IMR-90 (cell line): ENCODE data around the gene PRSS12. TPM values are rescaled to one million over a fixed set of nuclear protein-coding genes. Genes with fewer than 3 reads are reported as not detected.

Experiments
- ATAC-seq: fragments of 200-7000 bp; cut with Tn5 transposase; 2 replicates; pipeline ENCODE4 v1.9.1; 2020; ENCODE audit warnings: low read depth, mild to moderate bottlenecking, moderate library complexity
- BruUV-seq: library from RNA; stranded (reverse); fragments of 400-500 nt; replicated peaks from 2 replicates; lab custom pipeline; 2021; lab: Mats Ljungman, UMichigan
- CTCF ChIA-PET: fragments of 300-600 bp; formaldehyde crosslinking; extraction: SDS; loops from one replicate; lab custom pipeline; 2021; ENCODE audit warnings: antibody characterized with exemption; lab: Yijun Ruan, JAX
- POLR2A ChIA-PET: fragments of 300-600 bp; sonication (Branson Sonifier 250); formaldehyde crosslinking; loops from one replicate; lab custom pipeline; 2022; ENCODE audit warnings: antibody characterized with exemption; ENCODE audit not compliant: unreplicated experiment; lab: Charles Lee
- DNase-seq: peaks from one replicate; pipeline ENCODE4 v3.0.0; 2013
- H2AFZ ChIP-seq: replicated peaks from 2 replicates; pipeline ENCODE3; 2013; ENCODE audit warnings: low read length, mild to moderate bottlenecking; ENCODE audit not compliant: poor library complexity
- H2AK5ac ChIP-seq: 2 replicates; pipeline ENCODE4 v1.6.1; 2013; ENCODE audit warnings: low read depth, low read length, inconsistent platforms
- H2AK9ac ChIP-seq: replicated peaks from 2 replicates; pipeline ENCODE3; 2013; ENCODE audit warnings: mild to moderate bottlenecking, low read depth, low read length, moderate library complexity; ENCODE audit not compliant: poor library complexity
- H2BK120ac ChIP-seq: 2 replicates; pipeline ENCODE4 v1.6.1; 2013; ENCODE audit warnings: low read depth, low read length, inconsistent platforms
- H2BK15ac ChIP-seq: 3 replicates; pipeline ENCODE4 v1.6.1; 2013; ENCODE audit warnings: low read depth, low read length, inconsistent platforms
- H2BK20ac ChIP-seq: 2 replicates; pipeline ENCODE4 v1.6.1; 2013; ENCODE audit warnings: low read depth, mild to moderate bottlenecking, inconsistent platforms, low read length, moderate library complexity
- H2BK5ac ChIP-seq: 2 replicates; pipeline ENCODE4 v1.6.1; 2013; ENCODE audit warnings: mild to moderate bottlenecking, low read depth, low read length, inconsistent platforms; ENCODE audit not compliant: poor library complexity, severe bottlenecking
- H3K14ac ChIP-seq: replicated peaks from 2 replicates; pipeline ENCODE4 v1.6.1; 2013; ENCODE audit warnings: low read depth, low read length, inconsistent platforms
- H3K18ac ChIP-seq: 2 replicates; pipeline ENCODE4 v1.6.1; 2013; ENCODE audit warnings: low read depth, low read length, control low read depth
- H3K23ac ChIP-seq: 2 replicates; pipeline ENCODE4 v1.6.1; 2013; ENCODE audit warnings: low read depth, low read length, inconsistent platforms
- H3K27ac ChIP-seq: 2 replicates; pipeline ENCODE4 v1.5.1; 2013; ENCODE audit warnings: mild to moderate bottlenecking, control low read depth, low read length; ENCODE audit not compliant: insufficient read depth
- H3K27me3 ChIP-seq: 2 replicates; pipeline ENCODE4 v1.6.1; 2013; ENCODE audit warnings: low read length; ENCODE audit not compliant: control insufficient read depth, insufficient read depth
- H3K36me3 ChIP-seq: 2 replicates; pipeline ENCODE4 v1.6.1; 2013; ENCODE audit warnings: low read length, mixed read lengths; ENCODE audit not compliant: control insufficient read depth, insufficient read depth
- H3K4ac ChIP-seq: 2 replicates; pipeline ENCODE4 v1.6.1; 2013; ENCODE audit warnings: low read depth, low read length, inconsistent platforms
- H3K4me1 ChIP-seq: 2 replicates; pipeline ENCODE4 v1.6.1; 2013; ENCODE audit warnings: low read length, mixed read lengths; ENCODE audit not compliant: control insufficient read depth, insufficient read depth
- H3K4me2 ChIP-seq: 2 replicates; pipeline ENCODE4 v1.6.1; 2013; ENCODE audit warnings: low read depth, mild to moderate bottlenecking, control low read depth, low read length, moderate library complexity
- H3K4me3 ChIP-seq: 2 replicates; pipeline ENCODE4 v1.5.1; 2013; ENCODE audit warnings: low read depth, mild to moderate bottlenecking, control low read depth, low read length, moderate library complexity; ENCODE audit not compliant: insufficient read depth
- H3K56ac ChIP-seq: 2 replicates; pipeline ENCODE4 v1.6.1; 2013; ENCODE audit warnings: low read length, inconsistent platforms; ENCODE audit not compliant: insufficient read depth; ENCODE audit errors: extremely low read depth
- H3K79me1 ChIP-seq, 2 experiments: 2 replicates each; pipeline ENCODE4 v1.6.1; 2013; ENCODE audit warnings: low read length in 2 of 2, inconsistent platforms in 1 of 2, low read depth in 1 of 2
- H3K9ac ChIP-seq: 2 replicates; pipeline ENCODE4 v1.6.1; 2013; ENCODE audit warnings: low read depth, low read length, control low read depth
- H3K9me1 ChIP-seq: 2 replicates; pipeline ENCODE4 v1.6.1; 2013; ENCODE audit warnings: low read length, inconsistent platforms; ENCODE audit not compliant: insufficient read depth
- H3K9me3 ChIP-seq: 2 replicates; pipeline ENCODE4 v1.6.1; 2013; ENCODE audit warnings: low read length; ENCODE audit not compliant: control insufficient read depth, insufficient read depth
- H4K20me1 ChIP-seq: 2 replicates; pipeline ENCODE4 v1.6.1; 2013; ENCODE audit warnings: low read length, inconsistent platforms; ENCODE audit not compliant: insufficient read depth
- H4K5ac ChIP-seq: 2 replicates; pipeline ENCODE4 v1.6.1; 2013; ENCODE audit warnings: mild to moderate bottlenecking, low read depth, low read length, control low read depth
- H4K8ac ChIP-seq, 2 experiments: 2 replicates each; pipeline ENCODE4 v1.6.1; 2013; ENCODE audit warnings: low read depth in 2 of 2, low read length in 2 of 2, control low read depth in 1 of 2, inconsistent platforms in 1 of 2
- H4K91ac ChIP-seq: 2 replicates; pipeline ENCODE4 v1.6.1; 2013; ENCODE audit warnings: low read depth, low read length, inconsistent platforms; ENCODE audit not compliant: insufficient read depth
- BHLHE40 ChIP-seq: fragments of 150-350 bp; IDR thresholded peaks from 2 replicates; pipeline ENCODE4 v1.6.1; 2016; ENCODE audit warnings: mild to moderate bottlenecking, low read depth, low read length
- CEBPB ChIP-seq: IDR thresholded peaks from 2 replicates; pipeline ENCODE4 v1.6.1; 2012; ENCODE audit warnings: low read depth, low read length, improper control_type of control experiment
- CHD1 ChIP-seq: IDR thresholded peaks from 2 replicates; pipeline ENCODE4 v1.6.1; 2012; ENCODE audit warnings: low read depth, low read length, improper control_type of control experiment
- FOS ChIP-seq: fragments of 150-350 bp; IDR thresholded peaks from 2 replicates; pipeline ENCODE4 v1.6.1; 2016; ENCODE audit warnings: low read depth, low read length
- MAFK ChIP-seq: IDR thresholded peaks from 2 replicates; pipeline ENCODE4 v1.6.1; 2012; ENCODE audit warnings: low read depth, low read length, improper control_type of control experiment
- MAZ ChIP-seq: IDR thresholded peaks from 2 replicates; pipeline ENCODE4 v1.6.1; 2012; ENCODE audit warnings: low read depth, mild to moderate bottlenecking, low read length, improper control_type of control experiment, moderate library complexity, borderline replicate concordance
- MXI1 ChIP-seq: IDR thresholded peaks from 2 replicates; pipeline ENCODE4 v1.6.1; 2012; ENCODE audit warnings: low read depth, mild to moderate bottlenecking, low read length, moderate library complexity, borderline replicate concordance
- NFE2L2 ChIP-seq: fragments of 150-350 bp; IDR thresholded peaks from 2 replicates; pipeline ENCODE4 v1.6.1; 2016; ENCODE audit warnings: low read depth, mild to moderate bottlenecking, low read length
- POLR2A ChIP-seq: IDR thresholded peaks from 2 replicates; pipeline ENCODE4 v1.6.1; 2012; ENCODE audit warnings: mild to moderate bottlenecking, low read depth, low read length
- RAD21 ChIP-seq: IDR thresholded peaks from 2 replicates; pipeline ENCODE4 v1.6.1; 2012; ENCODE audit warnings: low read length, improper control_type of control experiment
- RCOR1 ChIP-seq: IDR thresholded peaks from 2 replicates; pipeline ENCODE4 v1.6.1; 2012; ENCODE audit warnings: mild to moderate bottlenecking, low read length, improper control_type of control experiment; ENCODE audit not compliant: insufficient replicate concordance
- RFX5 ChIP-seq: IDR thresholded peaks from 2 replicates; pipeline ENCODE4 v1.8.0; 2012; ENCODE audit warnings: low read depth, mild to moderate bottlenecking, low read length, moderate library complexity
- SMC3 ChIP-seq: fragments of 150-350 bp; IDR thresholded peaks from 2 replicates; pipeline ENCODE4 v1.6.1; 2016; ENCODE audit warnings: low read depth, mild to moderate bottlenecking, antibody characterized with exemption, low read length, moderate library complexity
- WGBS, 2 experiments: methylation state at CpG; one replicate each; pipeline versions ENCODE4 v1.1.5 to v1.1.7; 2013; ENCODE audit warnings: missing lambda C conversion rate in 2 of 2; ENCODE audit not compliant: insufficient read length in 1 of 2; ENCODE audit errors: extremely low coverage in 2 of 2; 5-methylcytosine and 5-hydroxymethylcytosine counted together
- dilution Hi-C: fragments of 300-500 bp; cut with HindIII; formaldehyde crosslinking; loops from one replicate; pipeline ENCODE4 v1.14.3; 2018; ENCODE audit warnings: low sequenced_read_pairs; ENCODE audit not compliant: unreplicated experiment
- in situ Hi-C: fragments of 300-500 bp; cut with MboI; formaldehyde crosslinking; loops from 3 replicates; pipeline ENCODE4 v1.14.3; 2019; ENCODE audit warnings: low sequenced_read_pairs, inconsistent platforms, mixed read lengths
- intact Hi-C: fragments of 100-400 bp; cut with micrococcal nuclease; formaldehyde crosslinking; loops from 2 replicates; pipeline ENCODE4 v1.10.0; 2022
- polyA plus RNA-seq, 3 experiments: library from polyadenylated mRNA; depleted of rRNA; stranded (reverse); fragments of >200 nt; gene quantifications; 2 replicates each; pipeline ENCODE4 v1.2.3, GENCODE V29; 2012; ENCODE audit warnings: low replicate concordance in 1 of 3
- total RNA-seq: library from RNA; depleted of rRNA; stranded (reverse); fragments of >200 nt; gene quantifications from 2 replicates; pipeline ENCODE4 v1.2.3, GENCODE V29; 2012
- TF ChIP-seq, protein P1 (sequence below): fragments of 150-350 bp; IDR thresholded peaks from 2 replicates; pipeline ENCODE4 v1.6.1; 2017; ENCODE audit warnings: mild to moderate bottlenecking, antibody characterized with exemption, low read length, low read depth
- TF ChIP-seq, protein P2 (sequence below): conservative IDR thresholded peaks from 2 replicates; pipeline ENCODE4 v1.5.1; 2012; ENCODE audit warnings: mild to moderate bottlenecking, low read depth, low read length, improper control_type of control experiment
- TF ChIP-seq, protein P3 (sequence below): fragments of 150-350 bp; IDR thresholded peaks from 2 replicates; pipeline ENCODE4 v1.6.1; 2016; ENCODE audit warnings: low read depth, mild to moderate bottlenecking, low read length, moderate library complexity, borderline replicate concordance

PRSS12 gene
- total and polyA plus RNA-seq, 2 of the 4 experiments (the other 2 are of a cell fraction), result 51.1 to 71.5 TPM

DNA sequence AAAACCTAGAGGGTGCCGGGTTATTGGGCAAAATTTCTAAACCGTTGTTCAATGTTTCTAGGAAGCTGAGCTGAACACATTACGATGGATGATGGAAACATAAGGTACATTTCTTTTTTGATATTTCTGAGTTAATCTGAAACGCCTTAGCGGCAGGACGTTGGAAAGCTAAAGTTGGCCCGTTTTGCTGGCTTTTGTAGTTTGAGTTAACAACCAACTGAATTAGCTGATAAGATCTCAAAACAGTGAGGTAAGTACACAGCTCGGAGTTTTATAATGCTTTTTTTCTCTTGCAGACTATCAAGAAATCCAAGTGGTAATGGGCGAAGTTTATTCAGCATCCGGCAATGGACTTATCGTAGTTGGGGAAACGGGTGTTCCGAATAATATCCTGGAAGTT, 73.5 kb downstream of the PRSS12 start:
- peak overlapping the region; percentile 31; the same call in 1 of the 2 replicates for H2BK120ac ChIP-seq
- H3K79me1 ChIP-seq, result peaks cover 11 to 16% of the 10 kb centered on the region in 2 experiments; a peak in 3 of 4 replicates
- H2BK20ac ChIP-seq, result no peak overlapping the region
- H3K4me2 ChIP-seq, result peak overlapping the region; percentile 61
- H2AK9ac ChIP-seq, result no peak overlapping the region
- H3K23ac ChIP-seq, result peak overlapping the region; percentile 91
- H3K9me1 ChIP-seq, result no peaks in the 10 kb centered on the region
- H3K56ac ChIP-seq, result peak overlapping the region; percentile 86
- peak overlapping the region; percentile 71 for H3K27ac ChIP-seq
- H2BK15ac ChIP-seq, result no peak overlapping the region
- peak overlapping the region; percentile 80; the same call in 1 of the 2 replicates for H3K18ac ChIP-seq
- in situ Hi-C loops, result loop anchor here (25.0 kb wide), 1 partner anchor 233 kb away; no protein-coding TSS in a partner anchor
- H4K8ac ChIP-seq, result peak overlapping the region; percentile 83 to 90
- H3K4ac ChIP-seq, result peak overlapping the region; percentile 90; the same call in 1 of the 2 replicates
- DNase-seq (no peak), ATAC-seq (no peak)
- H3K9me3 ChIP-seq, result no peaks in the 10 kb centered on the region
- WGBS, 2 experiments, result no CpG with 5 or more reads among the region's 13 CpGs
- intact Hi-C loops, result loop anchor here (2.0 kb wide), 1 partner anchor 1145 kb away; no protein-coding TSS in a partner anchor
- peak overlapping the region; percentile 80; the same call in 1 of the 2 replicates for H4K5ac ChIP-seq
- no peaks in the 10 kb centered on the region for H3K27me3 ChIP-seq
- no TSS peak for BruUV-seq
- peaks cover 7% of the 10 kb centered on the region for H3K36me3 ChIP-seq
- peak overlapping the region; percentile 92 for H3K9ac ChIP-seq
- peaks cover 10% of the 10 kb centered on the region for H3K4me1 ChIP-seq
- peak overlapping the region; percentile 94 for H3K14ac ChIP-seq
- dilution Hi-C loops, result no loop called here
- H3K4me3 ChIP-seq, result peak overlapping the region; percentile 72
- POLR2A ChIA-PET, result no interaction called here
- H4K91ac ChIP-seq, result peak overlapping the region; percentile 89
- peak overlapping the region; percentile 86; the same call in 1 of the 2 replicates for H2AK5ac ChIP-seq
- H4K20me1 ChIP-seq, result peaks cover 14% of the 10 kb centered on the region; the same call in 1 of the 2 replicates
- no peak for TF ChIP-seq FOS
- no peak for TF ChIP-seq POLR2A
- TF ChIP-seq RAD21, result no peak
- TF ChIP-seq BHLHE40, result no peak
- no peak for TF ChIP-seq SMC3
- TF ChIP-seq MAFK, result no peak
- TF ChIP-seq, protein P1, sequence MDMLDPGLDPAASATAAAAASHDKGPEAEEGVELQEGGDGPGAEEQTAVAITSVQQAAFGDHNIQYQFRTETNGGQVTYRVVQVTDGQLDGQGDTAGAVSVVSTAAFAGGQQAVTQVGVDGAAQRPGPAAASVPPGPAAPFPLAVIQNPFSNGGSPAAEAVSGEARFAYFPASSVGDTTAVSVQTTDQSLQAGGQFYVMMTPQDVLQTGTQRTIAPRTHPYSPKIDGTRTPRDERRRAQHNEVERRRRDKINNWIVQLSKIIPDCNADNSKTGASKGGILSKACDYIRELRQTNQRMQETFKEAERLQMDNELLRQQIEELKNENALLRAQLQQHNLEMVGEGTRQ, result no peak
- TF ChIP-seq RCOR1, result no peak
- TF ChIP-seq CEBPB, result no peak
- no peak for TF ChIP-seq MXI1
- no peak for TF ChIP-seq NFE2L2
- TF ChIP-seq MAZ, result no peak
- TF ChIP-seq, protein P2, sequence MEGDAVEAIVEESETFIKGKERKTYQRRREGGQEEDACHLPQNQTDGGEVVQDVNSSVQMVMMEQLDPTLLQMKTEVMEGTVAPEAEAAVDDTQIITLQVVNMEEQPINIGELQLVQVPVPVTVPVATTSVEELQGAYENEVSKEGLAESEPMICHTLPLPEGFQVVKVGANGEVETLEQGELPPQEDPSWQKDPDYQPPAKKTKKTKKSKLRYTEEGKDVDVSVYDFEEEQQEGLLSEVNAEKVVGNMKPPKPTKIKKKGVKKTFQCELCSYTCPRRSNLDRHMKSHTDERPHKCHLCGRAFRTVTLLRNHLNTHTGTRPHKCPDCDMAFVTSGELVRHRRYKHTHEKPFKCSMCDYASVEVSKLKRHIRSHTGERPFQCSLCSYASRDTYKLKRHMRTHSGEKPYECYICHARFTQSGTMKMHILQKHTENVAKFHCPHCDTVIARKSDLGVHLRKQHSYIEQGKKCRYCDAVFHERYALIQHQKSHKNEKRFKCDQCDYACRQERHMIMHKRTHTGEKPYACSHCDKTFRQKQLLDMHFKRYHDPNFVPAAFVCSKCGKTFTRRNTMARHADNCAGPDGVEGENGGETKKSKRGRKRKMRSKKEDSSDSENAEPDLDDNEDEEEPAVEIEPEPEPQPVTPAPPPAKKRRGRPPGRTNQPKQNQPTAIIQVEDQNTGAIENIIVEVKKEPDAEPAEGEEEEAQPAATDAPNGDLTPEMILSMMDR, result no peak
- TF ChIP-seq CHD1, result no peak
- TF ChIP-seq, protein P3, sequence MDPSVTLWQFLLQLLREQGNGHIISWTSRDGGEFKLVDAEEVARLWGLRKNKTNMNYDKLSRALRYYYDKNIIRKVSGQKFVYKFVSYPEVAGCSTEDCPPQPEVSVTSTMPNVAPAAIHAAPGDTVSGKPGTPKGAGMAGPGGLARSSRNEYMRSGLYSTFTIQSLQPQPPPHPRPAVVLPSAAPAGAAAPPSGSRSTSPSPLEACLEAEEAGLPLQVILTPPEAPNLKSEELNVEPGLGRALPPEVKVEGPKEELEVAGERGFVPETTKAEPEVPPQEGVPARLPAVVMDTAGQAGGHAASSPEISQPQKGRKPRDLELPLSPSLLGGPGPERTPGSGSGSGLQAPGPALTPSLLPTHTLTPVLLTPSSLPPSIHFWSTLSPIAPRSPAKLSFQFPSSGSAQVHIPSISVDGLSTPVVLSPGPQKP, result no peak
- TF ChIP-seq RFX5, result no peak
- CTCF ChIA-PET, result interaction anchor here (0.6 to 1.1 kb wide), 2 partner anchors 74 to 88 kb away, joined by 4 read pairs; partner anchors contain the start of gene PRSS12
- H2BK5ac ChIP-seq, result peak overlapping the region; percentile 76
- no peak overlapping the region for H2AFZ ChIP-seq
